ENCODE results near the gene KDM5C.

KDM5C gene

DNA sequence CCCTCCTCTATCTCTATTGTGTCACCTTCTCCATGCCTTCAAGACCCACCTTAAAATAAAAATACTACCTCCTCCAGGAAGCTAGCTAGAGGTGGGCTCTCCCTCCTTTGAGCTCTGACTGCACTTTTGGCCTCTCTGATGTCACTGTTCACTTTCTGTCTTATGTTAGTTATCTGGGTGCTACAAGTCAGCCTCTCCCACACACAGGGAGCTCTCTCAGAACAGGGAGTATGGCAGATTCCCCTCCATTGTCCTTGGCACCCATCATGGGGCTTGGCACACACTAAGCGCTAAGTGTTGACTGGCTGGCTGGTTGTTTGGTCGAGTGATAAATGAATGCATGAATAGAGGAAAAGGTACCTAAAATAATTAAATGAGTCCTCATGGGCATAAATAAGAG is 21.2 kb upstream of the KDM5C start:
- TF ChIP-seq, protein P1, sequence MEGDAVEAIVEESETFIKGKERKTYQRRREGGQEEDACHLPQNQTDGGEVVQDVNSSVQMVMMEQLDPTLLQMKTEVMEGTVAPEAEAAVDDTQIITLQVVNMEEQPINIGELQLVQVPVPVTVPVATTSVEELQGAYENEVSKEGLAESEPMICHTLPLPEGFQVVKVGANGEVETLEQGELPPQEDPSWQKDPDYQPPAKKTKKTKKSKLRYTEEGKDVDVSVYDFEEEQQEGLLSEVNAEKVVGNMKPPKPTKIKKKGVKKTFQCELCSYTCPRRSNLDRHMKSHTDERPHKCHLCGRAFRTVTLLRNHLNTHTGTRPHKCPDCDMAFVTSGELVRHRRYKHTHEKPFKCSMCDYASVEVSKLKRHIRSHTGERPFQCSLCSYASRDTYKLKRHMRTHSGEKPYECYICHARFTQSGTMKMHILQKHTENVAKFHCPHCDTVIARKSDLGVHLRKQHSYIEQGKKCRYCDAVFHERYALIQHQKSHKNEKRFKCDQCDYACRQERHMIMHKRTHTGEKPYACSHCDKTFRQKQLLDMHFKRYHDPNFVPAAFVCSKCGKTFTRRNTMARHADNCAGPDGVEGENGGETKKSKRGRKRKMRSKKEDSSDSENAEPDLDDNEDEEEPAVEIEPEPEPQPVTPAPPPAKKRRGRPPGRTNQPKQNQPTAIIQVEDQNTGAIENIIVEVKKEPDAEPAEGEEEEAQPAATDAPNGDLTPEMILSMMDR (IDR thresholded peaks at IDR 0.05; ENCODE audit: low read depth, low read length, poor library complexity, severe bottlenecking): no peak
- TF ChIP-seq EZH2phosphoT487 (IDR thresholded peaks at IDR 0.05; ENCODE audit: borderline replicate concordance, low read length): no peak
- Histone ChIP-seq H3K9me3 (ENCODE audit: control insufficient read depth, insufficient read depth, low read length) (no peaks in the 10 kb centered on the region), H3K27me3 (ENCODE audit: control insufficient read depth, low read length) (no peaks in the 10 kb centered on the region), H3K9me2 (replicated peaks; ENCODE audit: control insufficient read depth, low read length) (no peaks in the 10 kb centered on the region), H3K27ac (ENCODE audit: low read depth, low read length) (no peak overlapping the region), H3K4me1 (ENCODE audit: control insufficient read depth, low read length) (no peaks in the 10 kb centered on the region), H4K20me1 (ENCODE audit: control insufficient read depth, insufficient read depth, low read depth, low read length) (no peaks in the 10 kb centered on the region), H3K36me3 (ENCODE audit: control insufficient read depth, low read length) (no peaks in the 10 kb centered on the region), H3F3A (ENCODE audit: control insufficient read depth, insufficient read depth) (no peaks in the 10 kb centered on the region), H3K4me3 (ENCODE audit: low read length) (no peak overlapping the region), H3K79me2 (ENCODE audit: control insufficient read depth, low read length) (no peaks in the 10 kb centered on the region), H3K4me2 (ENCODE audit: low read length) (no peak overlapping the region)

DNA sequence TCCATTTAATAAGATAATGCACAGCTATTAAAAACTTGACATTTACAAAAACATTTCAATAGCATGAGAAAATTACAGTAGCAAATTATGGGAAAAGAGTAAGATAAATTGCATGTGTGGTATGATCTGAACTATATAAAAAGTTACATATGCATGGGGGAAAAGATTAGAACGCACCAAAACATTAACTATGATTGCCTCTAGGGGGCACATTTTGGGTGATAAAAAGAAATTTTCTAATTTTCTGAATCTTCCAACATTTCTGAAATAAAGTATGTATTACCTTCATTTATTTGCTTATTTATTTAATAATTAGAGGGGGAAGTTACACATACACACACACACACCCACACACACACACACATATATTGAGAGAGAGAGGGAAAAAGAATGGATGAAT is 19.6 kb upstream of the KDM5C start:
- Histone ChIP-seq H3K4me2 (ENCODE audit: low read length) (no peak overlapping the region), H4K20me1 (ENCODE audit: control insufficient read depth, insufficient read depth, low read depth, low read length) (no peaks in the 10 kb centered on the region), H3K27me3 (ENCODE audit: control insufficient read depth, low read length) (no peaks in the 10 kb centered on the region), H3K27ac (ENCODE audit: low read depth, low read length) (no peak overlapping the region), H3K79me2 (ENCODE audit: control insufficient read depth, low read length) (no peaks in the 10 kb centered on the region), H3K36me3 (ENCODE audit: control insufficient read depth, low read length) (no peaks in the 10 kb centered on the region), H3F3A (ENCODE audit: control insufficient read depth, insufficient read depth) (no peaks in the 10 kb centered on the region), H3K4me3 (ENCODE audit: low read length) (no peak overlapping the region), H3K9me2 (replicated peaks; ENCODE audit: control insufficient read depth, low read length) (no peaks in the 10 kb centered on the region), H3K9me3 (ENCODE audit: control insufficient read depth, insufficient read depth, low read length) (no peaks in the 10 kb centered on the region), H3K4me1 (ENCODE audit: control insufficient read depth, low read length) (no peaks in the 10 kb centered on the region)
- TF ChIP-seq, protein P1 (IDR thresholded peaks at IDR 0.05; ENCODE audit: low read depth, low read length, poor library complexity, severe bottlenecking): peak; percentile 41
- TF ChIP-seq EZH2phosphoT487 (IDR thresholded peaks at IDR 0.05; ENCODE audit: borderline replicate concordance, low read length): no peak

DNA sequence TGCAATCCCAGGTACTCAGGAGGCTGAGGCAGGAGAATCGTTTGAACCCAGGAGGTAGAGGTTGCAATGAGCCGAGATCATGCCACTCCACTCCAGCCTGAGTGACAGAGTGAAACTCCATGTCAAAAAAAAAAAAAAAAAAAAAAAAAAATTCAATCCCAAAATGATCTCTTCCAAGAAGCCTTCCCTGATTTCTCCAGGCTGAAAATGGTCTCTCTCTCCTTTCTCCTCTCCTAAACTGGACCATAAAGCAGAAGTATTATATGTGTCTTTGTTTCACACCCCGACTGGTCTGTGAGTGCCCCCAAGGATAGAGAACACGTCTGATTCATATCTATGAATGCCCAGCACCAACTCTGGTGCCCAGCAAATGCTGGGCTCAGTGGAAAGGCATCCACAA is 17.3 kb upstream of the KDM5C start:
- no peak overlapping the region for H3K4me3 ChIP-seq (ENCODE audit: low read length)
- no peaks in the 10 kb centered on the region for H3K9me3 ChIP-seq (ENCODE audit: control insufficient read depth, insufficient read depth, low read length)

More for the DNA sequence above, 17.3 kb upstream of the KDM5C start:
- no peaks in the 10 kb centered on the region for H4K20me1 ChIP-seq (ENCODE audit: control insufficient read depth, insufficient read depth, low read depth, low read length)
- H3K4me2 ChIP-seq (ENCODE audit: low read length): no peak overlapping the region
- H3K4me1 ChIP-seq (ENCODE audit: control insufficient read depth, low read length): no peaks in the 10 kb centered on the region
- no peak for TF ChIP-seq EZH2phosphoT487 (IDR thresholded peaks at IDR 0.05; ENCODE audit: borderline replicate concordance, low read length)
- TF ChIP-seq, protein P1 (IDR thresholded peaks at IDR 0.05; ENCODE audit: low read depth, low read length, poor library complexity, severe bottlenecking): no peak
- no peaks in the 10 kb centered on the region for H3K79me2 ChIP-seq (ENCODE audit: control insufficient read depth, low read length)
- H3K27me3 ChIP-seq (ENCODE audit: control insufficient read depth, low read length): no peaks in the 10 kb centered on the region
- H3K36me3 ChIP-seq (ENCODE audit: control insufficient read depth, low read length): no peaks in the 10 kb centered on the region
- no peaks in the 10 kb centered on the region for H3K9me2 ChIP-seq (replicated peaks; ENCODE audit: control insufficient read depth, low read length)
- no peaks in the 10 kb centered on the region for H3F3A ChIP-seq (ENCODE audit: control insufficient read depth, insufficient read depth)
- no peak overlapping the region for H3K27ac ChIP-seq (ENCODE audit: low read depth, low read length)

All from DOHH2 (cell line).